T-helper 17 cell (primary cell): Measurements from ENCODE around the gene LSM14B. TPM values are rescaled to one million over a fixed set of nuclear protein-coding genes. Genes with fewer than 3 reads are reported as not detected.
"Not testable (repeated sequence)": the region's sequence is repeated elsewhere in the genome, so short reads cannot be mapped to it uniquely, and the experiment has no call there.

Experiments
- ATAC-seq: fragments of 150-1000 bp; cut with Tn5 transposase; 2 replicates; pipeline ENCODE4 v1.10.0; 2021; ENCODE audit warnings: mild to moderate bottlenecking, moderate library complexity
- DNase-seq, 3 donors: peaks; one replicate each; pipeline versions ENCODE4 v3.0.0 to v3.0.0-alpha.2; 2020 to 2021
- H3K9me3 ChIP-seq: one replicate; pipeline ENCODE4 v1.7.0; 2013; ENCODE audit warnings: low read length, mild to moderate bottlenecking; ENCODE audit not compliant: control insufficient read depth, poor library complexity, severe bottlenecking
- H3K27ac Mint-ChIP-seq: one replicate; pipeline ENCODE4 v1.8.0; 2022; ENCODE audit warnings: mild to moderate bottlenecking, moderate library complexity, mixed read lengths
- H3K27me3 Mint-ChIP-seq: one replicate; pipeline ENCODE4 v1.8.0; 2022; ENCODE audit warnings: mixed read lengths
- H3K36me3 Mint-ChIP-seq: one replicate; pipeline ENCODE4 v1.8.0; 2022; ENCODE audit warnings: low read depth, mixed read lengths
- H3K4me1 Mint-ChIP-seq: one replicate; pipeline ENCODE4 v1.8.0; 2022; ENCODE audit warnings: mild to moderate bottlenecking, mixed read lengths
- H3K4me3 Mint-ChIP-seq: one replicate; pipeline ENCODE4 v1.8.0; 2022; ENCODE audit warnings: mild to moderate bottlenecking, moderate library complexity, mixed read lengths
- total RNA-seq, 4 donors: library from RNA in 2 of 4; stranded (reverse) in 2 of 4; gene quantifications; one replicate each; pipeline ENCODE4 v1.2.3 and lab custom pipeline; 2022 to 2026

The LSM14B gene
- 10 to 100 TPM; 32.3 to 34.1 TPM for total RNA-seq
- 41.8 to 60.7 reads per million in 2 donors for total RNA-seq (lab: John Stamatoyannopoulos, UW)

DNA sequence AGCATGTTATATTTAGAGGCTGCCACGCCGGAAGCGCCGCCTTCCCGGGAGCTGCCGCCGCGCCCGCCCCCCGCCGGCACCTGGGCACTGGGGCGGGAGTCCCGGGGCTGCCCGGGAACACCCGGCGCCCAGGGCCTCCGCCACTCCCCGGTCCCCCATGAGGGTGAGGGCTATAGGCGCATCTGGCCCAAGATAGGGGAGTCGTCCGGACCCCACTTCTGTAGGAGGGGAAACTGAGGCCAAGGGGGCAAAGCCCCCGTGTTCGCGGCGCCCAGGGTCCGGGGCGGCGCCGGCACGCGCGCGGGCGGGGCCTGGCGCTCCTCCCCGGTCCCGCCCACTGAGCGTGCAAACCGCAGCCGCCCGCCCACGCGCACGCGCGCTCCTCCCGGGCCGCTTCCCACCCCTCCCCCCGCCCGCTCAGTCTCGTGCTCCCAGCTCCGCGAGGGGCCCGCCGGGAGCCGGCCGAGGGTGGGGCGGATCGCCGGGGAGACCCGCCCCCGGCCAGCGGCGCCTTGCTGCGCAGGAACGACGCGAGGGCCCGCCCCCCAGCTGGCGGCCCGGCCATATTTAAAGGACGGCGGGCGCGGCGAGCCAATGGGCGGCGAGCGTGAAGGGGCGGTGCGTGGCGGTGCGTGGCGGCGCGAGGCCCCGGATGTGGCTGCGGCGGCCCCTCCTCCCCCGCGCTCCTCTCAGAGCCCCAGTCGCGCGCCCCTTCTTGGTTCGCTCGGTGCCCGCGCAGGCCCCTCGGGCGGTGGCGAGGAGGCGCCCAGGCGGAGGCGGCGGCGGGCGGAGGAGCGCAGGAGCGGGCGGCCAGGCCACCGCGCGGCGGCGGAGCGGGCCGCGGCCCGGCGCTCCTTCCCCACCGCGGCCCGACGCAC is at the start of gene LSM14B:
Gene LSM14B, plus strand, starts transcription at position 700 of the 878 bp plus-strand sequence. CDS start 192 bp downstream, outside the sequence.
- H3K36me3 Mint-ChIP-seq, result no peaks in the 10 kb centered on the region
- H3K4me3 Mint-ChIP-seq, result peak within 1 kb of the TSS; percentile 89

DNA sequence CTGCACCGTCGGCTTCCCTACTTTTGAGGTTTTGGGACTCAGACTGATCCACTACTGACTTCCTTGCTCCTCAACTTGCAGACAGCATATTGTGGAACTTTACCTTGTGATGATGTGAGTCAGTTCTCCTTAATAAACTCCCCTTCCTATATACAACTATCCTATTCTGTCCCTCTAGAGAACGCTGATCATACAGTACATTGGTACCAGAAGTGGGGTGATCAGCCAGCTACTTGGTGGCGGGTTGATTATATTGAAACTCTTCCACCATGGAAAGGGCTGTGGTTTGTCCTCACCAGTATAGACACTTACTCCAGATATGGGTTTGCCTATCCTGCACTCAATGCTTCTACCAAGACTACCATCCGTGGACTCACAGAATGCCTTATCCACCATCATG is 49.0 kb upstream of the LSM14B start:
- DNase-seq, result no peak
- H3K27me3 Mint-ChIP-seq, result peaks cover 7% of the 10 kb centered on the region
- H3K27ac Mint-ChIP-seq, result no peak overlapping the region
- ATAC-seq, result no peak
- H3K4me3 Mint-ChIP-seq, result no peak overlapping the region
- H3K9me3 ChIP-seq, result peaks cover 3% of the 10 kb centered on the region
- H3K4me1 Mint-ChIP-seq, result no peaks in the 10 kb centered on the region
- H3K36me3 Mint-ChIP-seq, result peaks cover 2% of the 10 kb centered on the region

More for the DNA sequence above, at the start of gene LSM14B:
- H3K27ac Mint-ChIP-seq, result peak within 1 kb of the TSS; percentile 87
- H3K4me1 Mint-ChIP-seq, result peaks cover 38% of the 10 kb centered on the region
- H3K27me3 Mint-ChIP-seq, result no peaks in the 10 kb centered on the region
- no peaks in the 10 kb centered on the region for H3K9me3 ChIP-seq
- peak; percentile 92 to 98 (median 98) for DNase-seq
- peak; percentile 85 for ATAC-seq

DNA sequence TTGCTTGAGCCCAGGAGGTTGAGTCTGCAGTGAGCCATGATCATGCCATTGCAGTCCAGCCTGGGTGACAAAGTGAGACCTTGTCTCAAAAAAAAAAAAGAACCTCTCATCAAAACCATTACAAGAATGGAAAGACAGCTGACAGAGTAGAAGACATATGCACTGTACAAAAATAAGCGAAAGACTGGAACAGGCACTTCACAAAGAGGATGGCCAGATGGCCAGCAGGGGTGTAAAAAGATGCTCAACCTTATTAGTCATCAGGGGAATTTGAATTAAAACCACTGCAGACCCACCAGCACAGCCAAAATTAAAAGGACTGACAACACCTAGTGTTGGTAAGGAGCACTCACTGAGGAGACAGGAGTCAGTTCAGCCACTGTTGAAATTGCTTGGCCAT is 43.1 kb upstream of the LSM14B start:
- Mint-ChIP-seq H3K4me1 (no peaks in the 10 kb centered on the region), H3K36me3 (peaks cover 2% of the 10 kb centered on the region), H3K4me3 (no peak overlapping the region), H3K27ac (no peak overlapping the region), H3K27me3 (no peaks in the 10 kb centered on the region)
- ATAC-seq, result no peak
- peaks cover 3% of the 10 kb centered on the region for H3K9me3 ChIP-seq
- no peak for DNase-seq

DNA sequence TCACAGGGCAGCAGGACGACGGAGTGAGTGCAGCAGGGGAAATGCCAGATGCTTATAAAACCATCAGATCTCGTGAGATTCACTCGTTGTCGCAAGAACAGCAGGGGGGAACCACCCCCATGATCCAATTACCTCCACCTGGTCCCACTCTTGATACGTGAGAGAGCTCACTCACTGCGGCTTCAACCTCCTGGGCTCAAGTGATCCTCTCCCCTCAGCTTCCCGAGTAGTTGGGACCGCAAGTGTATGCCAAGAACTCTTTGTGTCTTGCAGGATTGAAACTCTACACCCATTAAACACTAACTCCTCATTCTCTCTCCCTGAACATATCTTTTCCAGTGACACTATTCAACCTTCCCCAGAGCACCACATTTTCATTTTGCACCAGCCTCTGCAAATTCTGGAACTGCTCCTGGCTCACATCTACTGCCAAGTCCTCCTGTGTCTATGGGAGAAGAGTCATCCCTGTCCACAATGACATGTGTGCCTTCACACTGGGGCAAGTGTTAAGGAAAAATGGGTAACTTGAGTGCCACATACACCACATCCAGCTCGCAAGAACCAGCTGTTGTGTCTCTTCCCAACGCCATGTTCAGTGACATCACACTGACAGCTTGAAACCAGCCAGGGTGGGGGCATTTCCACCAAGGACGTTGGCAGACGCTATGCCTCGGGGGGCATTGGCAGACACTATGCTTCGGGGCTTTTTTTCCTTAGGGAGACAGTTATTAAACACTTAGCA is 41.9 kb upstream of the LSM14B start:
- no peak overlapping the region for H3K27ac Mint-ChIP-seq
- H3K9me3 ChIP-seq, result peaks cover 3% of the 10 kb centered on the region
- peaks cover 2% of the 10 kb centered on the region for H3K36me3 Mint-ChIP-seq
- DNase-seq, result no peak
- no peaks in the 10 kb centered on the region for H3K4me1 Mint-ChIP-seq
- ATAC-seq, result no peak
- H3K4me3 Mint-ChIP-seq, result no peak overlapping the region
- H3K27me3 Mint-ChIP-seq, result peaks cover 5% of the 10 kb centered on the region

DNA sequence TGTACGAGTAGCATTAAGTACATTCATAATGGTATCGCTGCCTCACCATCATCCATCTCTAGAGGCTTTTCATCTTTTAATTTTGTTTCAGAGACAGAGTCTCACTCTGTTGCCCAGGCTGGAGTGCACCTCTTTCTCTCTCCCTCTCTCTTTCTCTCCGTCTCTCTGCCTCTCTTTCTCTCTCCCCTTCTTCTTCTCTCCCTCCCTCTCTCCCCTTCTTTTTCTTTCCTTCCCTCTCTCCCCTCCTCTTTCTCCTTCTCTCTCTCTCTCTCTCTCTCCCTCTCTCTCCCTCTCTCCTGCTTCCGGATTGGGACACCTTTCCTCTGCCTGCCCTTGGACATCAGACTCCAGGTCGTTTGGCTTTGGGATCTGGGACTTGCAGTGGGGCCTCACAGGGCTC is 39.0 kb upstream of the LSM14B start:
- Mint-ChIP-seq H3K4me1 (no peaks in the 10 kb centered on the region), H3K4me3 (no peak overlapping the region), H3K27me3 (peaks cover 5% of the 10 kb centered on the region), H3K27ac (no peak overlapping the region), H3K36me3 (no peaks in the 10 kb centered on the region)
- H3K9me3 ChIP-seq, result no peaks in the 10 kb centered on the region
- DNase-seq (no peak), ATAC-seq (no peak)

DNA sequence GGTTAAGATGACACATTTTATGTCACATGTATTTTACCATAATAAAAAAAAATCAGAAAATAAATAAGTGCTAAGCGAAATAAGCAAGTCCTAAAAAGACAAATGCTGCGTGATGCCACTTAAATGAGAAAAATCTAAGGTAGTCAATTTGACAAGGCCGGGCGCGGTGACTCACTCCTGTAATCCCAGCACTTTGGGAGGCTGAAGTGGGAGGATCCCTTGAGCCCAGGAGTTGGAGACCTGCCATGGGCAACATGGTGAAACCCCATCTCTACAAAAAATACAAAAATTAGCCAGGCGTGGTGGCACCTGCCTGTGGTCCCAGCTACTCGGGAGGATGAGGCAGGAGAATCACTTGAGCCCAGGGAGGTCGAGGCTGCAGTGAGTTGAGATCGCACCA is 38.1 kb upstream of the LSM14B start:
- not testable (repeated sequence) for H3K4me3 Mint-ChIP-seq, H3K36me3 Mint-ChIP-seq, H3K4me1 Mint-ChIP-seq, DNase-seq, H3K9me3 ChIP-seq, H3K27ac Mint-ChIP-seq, ATAC-seq, H3K27me3 Mint-ChIP-seq

DNA sequence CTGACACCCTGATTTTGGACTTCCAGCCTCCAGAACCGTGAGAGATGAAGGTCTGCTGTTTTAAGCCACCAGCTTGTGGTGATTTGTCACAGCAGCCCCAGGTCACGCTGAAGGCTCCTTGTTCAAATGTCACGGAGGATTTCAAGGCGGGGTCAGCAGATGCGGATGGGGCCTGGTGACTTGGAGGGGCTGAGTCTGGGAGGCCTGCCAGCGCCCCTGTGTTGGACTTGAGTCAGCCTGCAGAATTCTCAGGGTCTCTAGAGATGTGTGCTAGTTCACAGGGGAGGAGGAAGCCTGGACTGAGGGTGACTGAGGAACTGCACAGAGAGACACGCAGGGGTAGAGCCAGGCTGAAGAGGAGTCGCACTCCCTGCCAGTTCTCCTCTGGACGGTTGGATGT is 37.1 kb upstream of the LSM14B start:
- DNase-seq (no peak), ATAC-seq (no peak)
- Mint-ChIP-seq H3K4me3 (no peak overlapping the region), H3K4me1 (no peaks in the 10 kb centered on the region), H3K27ac (no peak overlapping the region), H3K27me3 (peaks cover 5% of the 10 kb centered on the region), H3K36me3 (no peaks in the 10 kb centered on the region)
- no peaks in the 10 kb centered on the region for H3K9me3 ChIP-seq

DNA sequence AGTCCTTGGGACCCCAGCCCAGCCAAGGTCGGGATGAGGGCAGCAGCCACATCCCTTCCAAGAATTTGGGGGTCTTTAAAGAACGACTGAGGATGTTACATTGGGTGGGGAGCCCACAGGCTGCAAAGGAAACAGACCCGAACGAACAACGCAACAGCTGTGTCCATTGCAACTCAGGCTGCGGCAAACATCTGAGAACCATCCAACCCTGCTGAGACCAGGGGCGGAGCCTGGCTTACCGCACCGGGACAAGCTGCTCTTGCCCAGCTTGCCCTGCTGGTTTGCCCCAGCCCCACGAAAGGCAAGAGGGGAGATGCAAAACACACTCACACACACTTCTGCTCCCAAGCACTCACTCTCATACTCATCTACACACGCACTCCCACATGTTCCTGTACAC is 35.0 kb upstream of the LSM14B start:
- H3K4me1 Mint-ChIP-seq, result no peaks in the 10 kb centered on the region
- DNase-seq (no peak), ATAC-seq (no peak)
- H3K36me3 Mint-ChIP-seq, result no peaks in the 10 kb centered on the region
- no peak overlapping the region for H3K27ac Mint-ChIP-seq
- H3K9me3 ChIP-seq, result no peaks in the 10 kb centered on the region
- peaks cover 5% of the 10 kb centered on the region for H3K27me3 Mint-ChIP-seq
- H3K4me3 Mint-ChIP-seq, result no peak overlapping the region

DNA sequence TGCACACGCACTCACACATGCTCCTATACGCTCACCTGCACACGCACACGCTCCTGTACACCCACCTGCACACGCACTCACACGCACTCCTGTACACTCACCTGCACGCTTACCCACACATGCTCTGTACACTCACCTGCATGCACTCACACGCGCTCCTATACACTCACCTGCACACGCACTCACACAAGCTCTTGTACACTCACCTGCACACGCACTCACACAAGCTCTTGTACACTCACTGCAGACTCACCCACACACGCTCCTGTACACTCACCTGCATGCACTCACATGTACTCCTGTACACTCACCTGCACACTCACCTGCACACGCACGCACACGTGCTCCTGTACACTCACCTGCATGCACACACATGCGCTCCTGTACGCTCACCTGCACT is 34.6 kb upstream of the LSM14B start:
- Mint-ChIP-seq H3K4me3 (no peak overlapping the region), H3K27ac (no peak overlapping the region), H3K4me1 (no peaks in the 10 kb centered on the region), H3K27me3 (peaks cover 5% of the 10 kb centered on the region), H3K36me3 (no peaks in the 10 kb centered on the region)
- no peaks in the 10 kb centered on the region for H3K9me3 ChIP-seq
- no peak for DNase-seq
- ATAC-seq, result no peak

DNA sequence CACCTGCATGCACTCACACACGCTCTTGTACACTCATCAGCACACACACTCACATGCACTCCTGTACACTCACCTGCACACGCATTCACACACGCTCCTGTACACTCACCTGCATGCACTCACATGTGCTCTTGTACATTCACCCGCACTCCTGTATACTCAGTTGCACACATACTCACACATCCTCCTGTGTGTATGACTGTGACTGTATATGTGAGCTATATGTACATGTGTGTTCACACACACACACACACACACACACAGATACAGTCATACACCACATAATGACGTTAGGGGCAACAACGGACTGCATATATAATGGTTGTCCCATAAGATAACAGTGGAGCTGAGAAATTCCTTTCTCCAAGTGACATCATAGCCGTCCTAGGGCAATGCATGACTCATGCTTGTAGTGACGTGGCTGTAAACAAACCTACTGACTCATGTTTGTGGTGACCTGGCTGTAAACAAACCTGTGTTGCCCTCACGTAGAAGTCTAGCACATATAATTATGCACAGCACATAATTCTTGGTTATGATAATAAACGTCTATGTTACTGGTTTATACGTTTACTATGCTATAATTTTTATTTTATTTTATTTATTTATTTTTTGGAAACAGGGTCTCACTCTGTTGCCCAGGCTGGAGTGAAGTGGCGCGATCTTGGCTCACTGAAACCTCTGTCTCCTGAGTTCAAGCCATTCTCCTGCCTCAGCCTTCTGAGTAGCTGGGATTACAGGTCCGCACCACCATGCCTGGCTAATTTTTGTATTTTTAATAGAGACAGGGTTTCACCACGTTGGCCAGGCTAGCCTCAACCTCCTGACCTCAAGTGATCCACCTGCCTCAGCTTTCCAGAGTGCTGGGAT is 33.8 kb upstream of the LSM14B start:
- Mint-ChIP-seq H3K27ac (no peak overlapping the region), H3K36me3 (no peaks in the 10 kb centered on the region), H3K27me3 (peaks cover 5% of the 10 kb centered on the region), H3K4me1 (no peaks in the 10 kb centered on the region), H3K4me3 (no peak overlapping the region)
- ATAC-seq, result peak; percentile 42
- H3K9me3 ChIP-seq, result no peaks in the 10 kb centered on the region
- no peak for DNase-seq

DNA sequence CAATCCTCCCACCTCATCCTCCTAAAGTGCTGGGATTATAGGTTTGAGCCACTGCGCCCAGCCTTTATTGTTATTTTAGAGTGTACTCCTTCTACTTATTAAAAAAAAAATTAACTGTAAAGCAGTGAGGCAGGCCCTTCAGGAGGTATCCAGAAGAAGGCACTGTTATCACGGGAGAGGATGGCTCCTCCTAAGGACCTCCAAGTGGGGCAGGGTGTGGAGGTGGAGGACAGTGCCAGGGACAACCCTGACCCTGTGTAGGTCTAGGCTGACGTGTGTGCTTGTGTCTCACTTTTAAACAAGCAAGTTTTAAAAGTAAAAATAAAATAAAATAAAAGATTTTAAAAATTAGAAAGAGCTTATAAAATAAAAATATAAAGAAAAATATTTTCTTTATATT is 32.9 kb upstream of the LSM14B start:
- no peaks in the 10 kb centered on the region for H3K36me3 Mint-ChIP-seq
- H3K27me3 Mint-ChIP-seq, result peaks cover 5% of the 10 kb centered on the region
- H3K27ac Mint-ChIP-seq, result no peak overlapping the region
- no peaks in the 10 kb centered on the region for H3K9me3 ChIP-seq
- no peak for ATAC-seq
- DNase-seq, result no peak
- H3K4me1 Mint-ChIP-seq, result no peaks in the 10 kb centered on the region
- H3K4me3 Mint-ChIP-seq, result no peak overlapping the region

DNA sequence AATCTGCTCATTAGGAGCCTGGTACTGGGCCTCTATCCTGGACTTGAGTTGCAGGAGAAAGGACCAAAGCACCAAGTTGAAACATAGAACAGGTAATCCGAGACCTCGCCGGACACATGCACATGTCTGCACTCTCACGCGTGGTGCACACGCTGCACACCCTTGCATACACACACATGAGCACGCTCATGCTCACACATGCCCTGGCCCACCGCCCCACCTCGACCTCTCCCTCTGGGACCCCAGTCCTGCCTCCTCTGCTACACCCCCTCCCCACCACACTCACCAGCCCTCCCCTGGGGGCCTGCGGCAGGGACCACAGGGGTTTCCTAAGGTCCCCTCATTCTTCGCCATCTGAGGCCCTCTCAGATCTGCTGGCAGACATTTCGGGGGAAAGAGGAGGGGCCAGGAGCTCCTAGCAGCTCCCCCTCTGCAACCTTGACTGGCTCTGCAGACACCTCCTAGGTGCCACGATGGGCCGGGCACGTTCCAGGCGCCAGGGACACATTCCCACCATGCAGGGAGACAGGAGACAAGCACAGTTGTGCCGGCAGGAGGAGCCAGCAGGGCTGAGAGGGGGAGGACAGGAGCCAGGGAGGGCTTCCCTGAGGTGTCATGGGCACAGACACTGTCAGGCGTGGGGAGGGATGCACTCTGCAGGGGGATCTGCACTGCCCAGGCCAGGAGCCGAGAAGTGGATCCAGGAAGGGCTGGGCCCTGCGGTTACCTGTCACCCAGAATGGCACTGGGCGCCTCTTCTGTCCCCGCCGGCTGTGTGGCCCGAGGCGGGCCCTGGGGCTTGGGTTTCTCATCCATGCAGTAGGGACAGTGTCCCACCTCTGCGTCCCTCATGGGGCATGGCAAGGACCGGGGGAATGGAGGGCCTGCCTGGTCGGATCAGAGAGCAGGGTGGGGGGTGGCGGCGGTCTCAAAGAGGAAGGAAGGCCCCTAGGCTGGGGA is 25.6 kb upstream of the LSM14B start:
- H3K27me3 Mint-ChIP-seq, result no peaks in the 10 kb centered on the region
- no peak overlapping the region for H3K27ac Mint-ChIP-seq
- no peak overlapping the region for H3K4me3 Mint-ChIP-seq
- H3K4me1 Mint-ChIP-seq, result no peaks in the 10 kb centered on the region
- ATAC-seq, result no peak
- H3K36me3 Mint-ChIP-seq, result no peaks in the 10 kb centered on the region
- no peaks in the 10 kb centered on the region for H3K9me3 ChIP-seq
- DNase-seq, result no peak
